ENCODE results near the gene ADAM8.

- TF ChIP-seq MAX (IDR thresholded peaks at IDR 0.05), result no peak
- TF ChIP-seq EP300 (IDR thresholded peaks at IDR 0.05; ENCODE audit: borderline replicate concordance), result no peak
- no peak for TF ChIP-seq REST (IDR thresholded peaks at IDR 0.05; ENCODE audit: low read depth)
- TF ChIP-seq ZBTB7A (IDR thresholded peaks at IDR 0.05; ENCODE audit: low read depth), result no peak
- TF ChIP-seq CREB1 (IDR thresholded peaks at IDR 0.05; ENCODE audit: low read depth), result no peak
- no peak for TF ChIP-seq USF1 (IDR thresholded peaks at IDR 0.05)
- TF ChIP-seq EGR1 (IDR thresholded peaks at IDR 0.05), result no peak
- no peak for TF ChIP-seq FOXM1 (IDR thresholded peaks at IDR 0.05; ENCODE audit: borderline replicate concordance, low read depth)
- no peak for TF ChIP-seq RAD21 (IDR thresholded peaks at IDR 0.05; ENCODE audit: low read depth)
Measured at GRCh38 chr10:133254421-133255120, 22.1 kb downstream of the ADAM8 start.

Measured in Ishikawa (cell line).